ENCODE data around the gene OTOG. TPM values are rescaled to one million over a fixed set of nuclear protein-coding genes. Genes with fewer than 3 reads are reported as not detected.

OTOG gene, protein sequence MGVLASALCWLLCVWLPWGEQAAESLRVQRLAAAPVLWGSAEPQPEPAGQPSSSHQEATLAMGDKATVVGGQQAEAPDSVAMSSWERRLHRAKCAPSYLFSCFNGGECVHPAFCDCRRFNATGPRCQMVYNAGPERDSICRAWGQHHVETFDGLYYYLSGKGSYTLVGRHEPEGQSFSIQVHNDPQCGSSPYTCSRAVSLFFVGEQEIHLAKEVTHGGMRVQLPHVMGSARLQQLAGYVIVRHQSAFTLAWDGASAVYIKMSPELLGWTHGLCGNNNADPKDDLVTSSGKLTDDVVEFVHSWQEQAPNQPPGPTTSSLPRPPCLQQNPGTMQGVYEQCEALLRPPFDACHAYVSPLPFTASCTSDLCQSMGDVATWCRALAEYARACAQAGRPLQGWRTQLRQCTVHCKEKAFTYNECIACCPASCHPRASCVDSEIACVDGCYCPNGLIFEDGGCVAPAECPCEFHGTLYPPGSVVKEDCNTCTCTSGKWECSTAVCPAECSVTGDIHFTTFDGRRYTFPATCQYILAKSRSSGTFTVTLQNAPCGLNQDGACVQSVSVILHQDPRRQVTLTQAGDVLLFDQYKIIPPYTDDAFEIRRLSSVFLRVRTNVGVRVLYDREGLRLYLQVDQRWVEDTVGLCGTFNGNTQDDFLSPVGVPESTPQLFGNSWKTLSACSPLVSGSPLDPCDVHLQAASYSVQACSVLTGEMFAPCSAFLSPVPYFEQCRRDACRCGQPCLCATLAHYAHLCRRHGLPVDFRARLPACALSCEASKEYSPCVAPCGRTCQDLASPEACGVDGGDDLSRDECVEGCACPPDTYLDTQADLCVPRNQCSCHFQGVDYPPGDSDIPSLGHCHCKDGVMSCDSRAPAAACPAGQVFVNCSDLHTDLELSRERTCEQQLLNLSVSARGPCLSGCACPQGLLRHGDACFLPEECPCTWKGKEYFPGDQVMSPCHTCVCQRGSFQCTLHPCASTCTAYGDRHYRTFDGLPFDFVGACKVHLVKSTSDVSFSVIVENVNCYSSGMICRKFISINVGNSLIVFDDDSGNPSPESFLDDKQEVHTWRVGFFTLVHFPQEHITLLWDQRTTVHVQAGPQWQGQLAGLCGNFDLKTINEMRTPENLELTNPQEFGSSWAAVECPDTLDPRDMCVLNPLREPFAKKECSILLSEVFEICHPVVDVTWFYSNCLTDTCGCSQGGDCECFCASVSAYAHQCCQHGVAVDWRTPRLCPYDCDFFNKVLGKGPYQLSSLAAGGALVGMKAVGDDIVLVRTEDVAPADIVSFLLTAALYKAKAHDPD (N-terminal part only)
- total RNA-seq: 0.23 TPM

GRCh38 chr11:17547051-17547577 is at the start of gene OTOG:
Gene OTOG (plus strand): TSS chr11:17547259. CDS start chr11:17547373, 114 bp downstream.

GRCh38 chr11:17544181-17544622 is 2.9 kb upstream of the OTOG start, which contains the start of gene USH1C:
Gene USH1C (minus strand): TSS chr11:17544416. CDS start chr11:17544307, 109 bp downstream.

Other genes starting within 250 kb of the OTOG start
- 17.1 TPM for gene NCR3LG1, start 195.5 kb upstream of the OTOG start, total RNA-seq
- gene KCNJ11, start 158.6 kb upstream of the OTOG start, total RNA-seq: 14.5 TPM
- gene ABCC8, start 70.4 kb upstream of the OTOG start, total RNA-seq: 15.7 TPM
- gene USH1C, start 2.8 kb upstream of the OTOG start, total RNA-seq: 0.92 TPM
- not detected for gene MYOD1, start 172.3 kb downstream of the OTOG start, total RNA-seq
- gene KCNC1, start 187.5 kb downstream of the OTOG start, total RNA-seq: 12.7 TPM